Measurements from ENCODE around the gene ARL4A.
A peak's percentile ranks its signal among the peaks of the same experiment; 100 is the strongest.

The ARL4A gene

GRCh38 chr7:12649348-12649747, 38.1 kb upstream of the ARL4A start:
- H3K4ac ChIP-seq (ENCODE audit: low read depth, low read length) = no peak overlapping the region
- no peak overlapping the region for H2AFZ ChIP-seq (ENCODE audit: insufficient read depth, low read length, poor library complexity)
- H2BK12ac ChIP-seq (ENCODE audit: low read length) = no peak overlapping the region
- no peak overlapping the region for H2BK5ac ChIP-seq (ENCODE audit: low read depth, low read length, poor library complexity)
- no peak overlapping the region for H3K27ac ChIP-seq (ENCODE audit: low read depth, low read length)
- H4K12ac ChIP-seq (ENCODE audit: low read depth, low read length) = no peak overlapping the region
- no peak overlapping the region for H2AK5ac ChIP-seq (ENCODE audit: low read length)
- H3K79me2 ChIP-seq (ENCODE audit: control insufficient read depth, insufficient read depth, low read length, poor library complexity) = no peaks in the 10 kb centered on the region
- H3K36me3 ChIP-seq (ENCODE audit: control insufficient read depth in 1 of 2, insufficient read depth in 2 of 2, low read length in 2 of 2) = no peaks in the 10 kb centered on the region
- H3K79me1 ChIP-seq (ENCODE audit: low read length) = peaks cover 2% of the 10 kb centered on the region
- no peak overlapping the region for H4K8ac ChIP-seq (ENCODE audit: low read depth, low read length)
- no peak overlapping the region for H3K4me2 ChIP-seq (ENCODE audit: low read length)
- H3K4me3 ChIP-seq (ENCODE audit: low read depth, low read length) = no peak overlapping the region
- DNase-seq = peak in 1 of 2 donors; percentile 89
- no peaks in the 10 kb centered on the region for H3K27me3 ChIP-seq (ENCODE audit: insufficient read depth, low read length)
- no peak overlapping the region for H3K18ac ChIP-seq (ENCODE audit: low read length)
- no peak overlapping the region for H4K91ac ChIP-seq (ENCODE audit: low read depth, low read length)
- no peaks in the 10 kb centered on the region for H3K9me3 ChIP-seq (ENCODE audit: insufficient read depth, low read depth, low read length)
- H3K23ac ChIP-seq (ENCODE audit: low read length) = no peak overlapping the region
- H3K4me1 ChIP-seq (ENCODE audit: control insufficient read depth in 1 of 2, insufficient read depth in 2 of 2, low read length in 2 of 2) = peaks cover 0 to 2% of the 10 kb centered on the region in 2 experiments
- no peak overlapping the region for H2BK120ac ChIP-seq (ENCODE audit: insufficient read depth, low read length, poor library complexity)
- H3K14ac ChIP-seq (ENCODE audit: low read length) = no peak overlapping the region
- no peak overlapping the region for H3K9ac ChIP-seq (ENCODE audit: low read length)

GRCh38 chr7:12650080-12650479, 37.4 kb upstream of the ARL4A start:
- Histone ChIP-seq H3K9me3 (ENCODE audit: insufficient read depth, low read depth, low read length) (no peaks in the 10 kb centered on the region), H2BK5ac (ENCODE audit: low read depth, low read length, poor library complexity) (no peak overlapping the region), H2BK12ac (ENCODE audit: low read length) (no peak overlapping the region), H3K79me1 (ENCODE audit: low read length) (peaks cover 2% of the 10 kb centered on the region), H2BK120ac (ENCODE audit: insufficient read depth, low read length, poor library complexity) (no peak overlapping the region), H4K12ac (ENCODE audit: low read depth, low read length) (no peak overlapping the region), H3K27ac (ENCODE audit: low read depth, low read length) (no peak overlapping the region), H4K8ac (ENCODE audit: low read depth, low read length) (no peak overlapping the region), H3K4me1 (ENCODE audit: control insufficient read depth in 1 of 2, insufficient read depth in 2 of 2, low read length in 2 of 2) (peaks cover 0 to 2% of the 10 kb centered on the region in 2 experiments), H3K9ac (ENCODE audit: low read length) (no peak overlapping the region), H3K36me3 (ENCODE audit: control insufficient read depth in 1 of 2, insufficient read depth in 2 of 2, low read length in 2 of 2) (no peaks in the 10 kb centered on the region), H3K27me3 (ENCODE audit: insufficient read depth, low read length) (no peaks in the 10 kb centered on the region), H3K4me3 (ENCODE audit: low read depth, low read length) (no peak overlapping the region), H4K91ac (ENCODE audit: low read depth, low read length) (no peak overlapping the region), H3K18ac (ENCODE audit: low read length) (no peak overlapping the region), H2AK5ac (ENCODE audit: low read length) (no peak overlapping the region), H3K4ac (ENCODE audit: low read depth, low read length) (no peak overlapping the region), H3K23ac (ENCODE audit: low read length) (no peak overlapping the region), H3K4me2 (ENCODE audit: low read length) (no peak overlapping the region), H3K79me2 (ENCODE audit: control insufficient read depth, insufficient read depth, low read length, poor library complexity) (no peaks in the 10 kb centered on the region), H3K14ac (ENCODE audit: low read length) (no peak overlapping the region), H2AFZ (ENCODE audit: insufficient read depth, low read length, poor library complexity) (no peak overlapping the region)
- no CpG with 5 or more reads among the region's 2 CpGs for WGBS (ENCODE audit: extremely low coverage, insufficient coverage, insufficient read length)
- DNase-seq = no peak

- H3K9me3 ChIP-seq (ENCODE audit: insufficient read depth, low read depth, low read length) = no peaks in the 10 kb centered on the region
- peak in 1 of 2 donors; percentile 68 for DNase-seq
- H3K4me3 ChIP-seq (ENCODE audit: low read depth, low read length) = no peak overlapping the region
- no peaks in the 10 kb centered on the region for H3K79me2 ChIP-seq (ENCODE audit: control insufficient read depth, insufficient read depth, low read length, poor library complexity)
- H3K9ac ChIP-seq (ENCODE audit: low read length) = no peak overlapping the region
- H3K79me1 ChIP-seq (ENCODE audit: low read length) = no peaks in the 10 kb centered on the region
- H3K18ac ChIP-seq (ENCODE audit: low read length) = no peak overlapping the region
- H2BK12ac ChIP-seq (ENCODE audit: low read length) = no peak overlapping the region
- no peaks in the 10 kb centered on the region for H3K4me1 ChIP-seq (ENCODE audit: control insufficient read depth in 1 of 2, insufficient read depth in 2 of 2, low read length in 2 of 2)
- H4K91ac ChIP-seq (ENCODE audit: low read depth, low read length) = no peak overlapping the region
- H2AK5ac ChIP-seq (ENCODE audit: low read length) = no peak overlapping the region
- H3K14ac ChIP-seq (ENCODE audit: low read length) = no peak overlapping the region
- H4K8ac ChIP-seq (ENCODE audit: low read depth, low read length) = no peak overlapping the region
- H3K23ac ChIP-seq (ENCODE audit: low read length) = no peak overlapping the region
- H3K27ac ChIP-seq (ENCODE audit: low read depth, low read length) = no peak overlapping the region
- no CpG with 5 or more reads among the region's 3 CpGs for WGBS (ENCODE audit: extremely low coverage, insufficient coverage, insufficient read length)
- no peak overlapping the region for H2AFZ ChIP-seq (ENCODE audit: insufficient read depth, low read length, poor library complexity)
- no peak overlapping the region for H2BK5ac ChIP-seq (ENCODE audit: low read depth, low read length, poor library complexity)
- no peak overlapping the region for H2BK120ac ChIP-seq (ENCODE audit: insufficient read depth, low read length, poor library complexity)
- H4K12ac ChIP-seq (ENCODE audit: low read depth, low read length) = no peak overlapping the region
- H3K36me3 ChIP-seq (ENCODE audit: control insufficient read depth in 1 of 2, insufficient read depth in 2 of 2, low read length in 2 of 2) = no peaks in the 10 kb centered on the region
- no peaks in the 10 kb centered on the region for H3K27me3 ChIP-seq (ENCODE audit: insufficient read depth, low read length)
- H3K4me2 ChIP-seq (ENCODE audit: low read length) = no peak overlapping the region
- no peak overlapping the region for H3K4ac ChIP-seq (ENCODE audit: low read depth, low read length)
These were observed 34.3 kb upstream of the ARL4A start for GRCh38 chr7:12653110-12653509.

GRCh38 chr7:12653518-12653917, 33.9 kb upstream of the ARL4A start:
- Histone ChIP-seq H3K4me2 (ENCODE audit: low read length) (no peak overlapping the region), H3K79me2 (ENCODE audit: control insufficient read depth, insufficient read depth, low read length, poor library complexity) (no peaks in the 10 kb centered on the region), H4K91ac (ENCODE audit: low read depth, low read length) (no peak overlapping the region), H2AFZ (ENCODE audit: insufficient read depth, low read length, poor library complexity) (no peak overlapping the region), H3K4ac (ENCODE audit: low read depth, low read length) (no peak overlapping the region), H3K18ac (ENCODE audit: low read length) (no peak overlapping the region), H3K36me3 (ENCODE audit: control insufficient read depth in 1 of 2, insufficient read depth in 2 of 2, low read length in 2 of 2) (no peaks in the 10 kb centered on the region), H3K23ac (ENCODE audit: low read length) (no peak overlapping the region), H3K79me1 (ENCODE audit: low read length) (no peaks in the 10 kb centered on the region), H3K27me3 (ENCODE audit: insufficient read depth, low read length) (no peaks in the 10 kb centered on the region), H2AK5ac (ENCODE audit: low read length) (no peak overlapping the region), H3K27ac (ENCODE audit: low read depth, low read length) (no peak overlapping the region), H3K9ac (ENCODE audit: low read length) (no peak overlapping the region), H3K14ac (ENCODE audit: low read length) (no peak overlapping the region), H2BK120ac (ENCODE audit: insufficient read depth, low read length, poor library complexity) (no peak overlapping the region), H3K9me3 (ENCODE audit: insufficient read depth, low read depth, low read length) (no peaks in the 10 kb centered on the region), H3K4me3 (ENCODE audit: low read depth, low read length) (no peak overlapping the region), H2BK5ac (ENCODE audit: low read depth, low read length, poor library complexity) (no peak overlapping the region), H2BK12ac (ENCODE audit: low read length) (no peak overlapping the region), H4K12ac (ENCODE audit: low read depth, low read length) (no peak overlapping the region), H4K8ac (ENCODE audit: low read depth, low read length) (no peak overlapping the region), H3K4me1 (ENCODE audit: control insufficient read depth in 1 of 2, insufficient read depth in 2 of 2, low read length in 2 of 2) (no peaks in the 10 kb centered on the region)
- DNase-seq = no peak
- no CpG with 5 or more reads among the region's 2 CpGs for WGBS (ENCODE audit: extremely low coverage, insufficient coverage, insufficient read length)
